Naive thymus-derived CD4-positive, alpha-beta T cell (primary cell): Measurements from ENCODE around the gene PDGFD. TPM values are rescaled to one million over a fixed set of nuclear protein-coding genes. Genes with fewer than 3 reads are reported as not detected.

Experiments
- ATAC-seq: fragments of 150-1000 bp; cut with Tn5 transposase; 2 replicates; pipeline ENCODE4 v1.10.0; 2021; ENCODE audit warnings: mild to moderate bottlenecking, moderate library complexity
- CTCF ChIA-PET: fragments of 350-600 bp; sonication (Branson Sonifier 250); formaldehyde crosslinking; loops from one replicate; lab custom pipeline; 2021; ENCODE audit warnings: antibody characterized with exemption; lab: Charles Lee
- POLR2A ChIA-PET: fragments of 350-600 bp; sonication (Branson Sonifier 250); formaldehyde crosslinking; loops from one replicate; lab custom pipeline; 2021; ENCODE audit warnings: antibody characterized with exemption, inconsistent platforms; lab: Charles Lee
- DNase-seq, 9 donors: peaks; one replicate each; pipeline versions ENCODE4 v3.0.0 to v3.0.0-alpha.2; 2020 to 2022; ENCODE audit warnings: mixed read lengths in 1 of 9
- H3K27ac ChIP-seq: one replicate; pipeline ENCODE4 v1.7.0; 2013; ENCODE audit warnings: mild to moderate bottlenecking, low read depth, low read length, moderate library complexity
- H3K27me3 ChIP-seq, 2 donors: one replicate each; pipeline ENCODE4 v1.7.0; 2013; ENCODE audit warnings: low read length in 2 of 2, mild to moderate bottlenecking in 2 of 2, moderate library complexity in 2 of 2; ENCODE audit not compliant: control insufficient read depth in 2 of 2, insufficient read depth in 2 of 2
- H3K36me3 ChIP-seq, 3 experiments: 1 replicate in 2 of 3; 2 replicates in 1 of 3; pipeline ENCODE4 v1.7.0; 2013; ENCODE audit warnings: low read length in 3 of 3, mild to moderate bottlenecking in 3 of 3, moderate library complexity in 1 of 3; ENCODE audit not compliant: insufficient read depth in 3 of 3, control insufficient read depth in 2 of 3
- H3K4me1 ChIP-seq, 2 donors: one replicate each; pipeline ENCODE4 v1.7.0; 2013; ENCODE audit warnings: low read length in 2 of 2, mild to moderate bottlenecking in 2 of 2, moderate library complexity in 1 of 2; ENCODE audit not compliant: control insufficient read depth in 2 of 2, insufficient read depth in 2 of 2
- H3K4me3 ChIP-seq: 2 replicates; pipeline ENCODE4 v1.7.0; 2013; ENCODE audit warnings: mild to moderate bottlenecking, low read length
- H3K9me3 ChIP-seq, 3 experiments: 1 replicate in 2 of 3; 2 replicates in 1 of 3; pipeline ENCODE4 v1.7.0; 2013; ENCODE audit warnings: low read length in 3 of 3; ENCODE audit not compliant: control insufficient read depth in 2 of 3
- H3K27ac Mint-ChIP-seq, 9 donors: one replicate each; pipeline ENCODE4 v1.8.0; 2020 to 2022; ENCODE audit warnings: mixed read lengths in 9 of 9, mild to moderate bottlenecking in 8 of 9, moderate library complexity in 5 of 9, inconsistent platforms in 2 of 9
- H3K27me3 Mint-ChIP-seq, 5 donors: one replicate each; pipeline ENCODE4 v1.8.0; 2021 to 2022; ENCODE audit warnings: mixed read lengths in 5 of 5, mild to moderate bottlenecking in 1 of 5
- H3K36me3 Mint-ChIP-seq, 5 donors: one replicate each; pipeline ENCODE4 v1.8.0; 2020 to 2022; ENCODE audit warnings: mixed read lengths in 5 of 5, mild to moderate bottlenecking in 3 of 5, inconsistent platforms in 1 of 5
- H3K4me1 Mint-ChIP-seq, 7 donors: one replicate each; pipeline ENCODE4 v1.8.0; 2020 to 2022; ENCODE audit warnings: mixed read lengths in 7 of 7, mild to moderate bottlenecking in 3 of 7, inconsistent platforms in 1 of 7
- H3K4me3 Mint-ChIP-seq, 10 donors: one replicate each; pipeline ENCODE4 v1.8.0; 2020 to 2022; ENCODE audit warnings: mild to moderate bottlenecking in 10 of 10, mixed read lengths in 10 of 10, moderate library complexity in 6 of 10, inconsistent platforms in 2 of 10
- H3K9me3 Mint-ChIP-seq, 11 donors: one replicate each; pipeline ENCODE4 v1.8.0; 2020 to 2022; ENCODE audit warnings: mixed read lengths in 11 of 11, mild to moderate bottlenecking in 4 of 11, inconsistent platforms in 1 of 11, moderate library complexity in 1 of 11
- intact Hi-C, 2 donors: fragments of 100-400 bp; cut with micrococcal nuclease; formaldehyde crosslinking; loops; one replicate each; pipeline ENCODE4 v1.15.1; 2023
- polyA plus RNA-seq, 2 donors: library from polyadenylated mRNA; unstranded; fragments of 300-500 nt; fragmentation: Illumina TruSeq; gene quantifications; one replicate each; pipeline ENCODE4 v1.2.3, GENCODE V29; 2021
- total RNA-seq, 6 experiments: library from RNA in 5 of 6; stranded (reverse) in 5 of 6; gene quantifications; 1 replicate in 5 of 6; 2 replicates in 1 of 6; pipeline ENCODE4 v1.2.3 and lab custom pipeline; 2021 to 2026

Gene PDGFD
- total and polyA plus RNA-seq, 7 experiments from 2014 or later: 0.05 to 3.6 (median 0.26) TPM; not detected in 3

GRCh38 chr11:104043678-104044239 lies 120.2 kb downstream of the PDGFD start:
- H3K36me3 ChIP-seq: no peaks in the 10 kb centered on the region
- POLR2A ChIA-PET: no interaction called here
- H3K27ac ChIP-seq: no peak overlapping the region
- no peaks in the 10 kb centered on the region for H3K27me3 ChIP-seq
- CTCF ChIA-PET: no interaction called here
- Mint-ChIP-seq H3K27me3 (no peaks in the 10 kb centered on the region), H3K36me3 (no peaks in the 10 kb centered on the region), H3K9me3 (peaks cover 0 to 8% (median 0%) of the 10 kb centered on the region in 11 donors), H3K4me1 (no peaks in the 10 kb centered on the region), H3K4me3 (no peak overlapping the region), H3K27ac (no peak overlapping the region)
- no peaks in the 10 kb centered on the region for H3K4me1 ChIP-seq
- H3K9me3 ChIP-seq: no peaks in the 10 kb centered on the region
- intact Hi-C loops: no loop called here
- no peak for ATAC-seq
- DNase-seq: no peak
- H3K4me3 ChIP-seq: no peak overlapping the region

- ATAC-seq (no peak), DNase-seq (no peak)
- H3K4me1 Mint-ChIP-seq: no peaks in the 10 kb centered on the region
- no peaks in the 10 kb centered on the region for H3K4me1 ChIP-seq
- ChIA-PET CTCF (no interaction called here), POLR2A (no interaction called here)
- no peaks in the 10 kb centered on the region for H3K27me3 Mint-ChIP-seq
- H3K36me3 Mint-ChIP-seq: no peaks in the 10 kb centered on the region
- H3K27ac ChIP-seq: no peak overlapping the region
- intact Hi-C loops: no loop called here
- H3K27ac Mint-ChIP-seq: no peak overlapping the region
- H3K4me3 ChIP-seq: no peak overlapping the region
- no peak overlapping the region for H3K4me3 Mint-ChIP-seq
- H3K36me3 ChIP-seq: no peaks in the 10 kb centered on the region
- H3K27me3 ChIP-seq: no peaks in the 10 kb centered on the region
- no peaks in the 10 kb centered on the region for H3K9me3 ChIP-seq
- peaks cover 0 to 8% (median 0%) of the 10 kb centered on the region in 11 donors for H3K9me3 Mint-ChIP-seq
These were observed 120.8 kb downstream of the PDGFD start for GRCh38 chr11:104043142-104043541.

- no peak overlapping the region for H3K4me3 ChIP-seq
- no peaks in the 10 kb centered on the region for H3K9me3 ChIP-seq
- Mint-ChIP-seq H3K27ac (no peak overlapping the region), H3K4me1 (no peaks in the 10 kb centered on the region), H3K4me3 (no peak overlapping the region), H3K36me3 (no peaks in the 10 kb centered on the region), H3K9me3 (peaks cover 0 to 8% (median 0%) of the 10 kb centered on the region in 11 donors), H3K27me3 (no peaks in the 10 kb centered on the region)
- no peaks in the 10 kb centered on the region for H3K4me1 ChIP-seq
- ATAC-seq (no peak), DNase-seq (no peak)
- ChIA-PET POLR2A (no interaction called here), CTCF (no interaction called here)
- no peaks in the 10 kb centered on the region for H3K36me3 ChIP-seq
- H3K27me3 ChIP-seq: no peaks in the 10 kb centered on the region
- H3K27ac ChIP-seq: no peak overlapping the region
- intact Hi-C loops: no loop called here
These were observed 122.2 kb downstream of the PDGFD start for GRCh38 chr11:104041792-104042191.

DNA sequence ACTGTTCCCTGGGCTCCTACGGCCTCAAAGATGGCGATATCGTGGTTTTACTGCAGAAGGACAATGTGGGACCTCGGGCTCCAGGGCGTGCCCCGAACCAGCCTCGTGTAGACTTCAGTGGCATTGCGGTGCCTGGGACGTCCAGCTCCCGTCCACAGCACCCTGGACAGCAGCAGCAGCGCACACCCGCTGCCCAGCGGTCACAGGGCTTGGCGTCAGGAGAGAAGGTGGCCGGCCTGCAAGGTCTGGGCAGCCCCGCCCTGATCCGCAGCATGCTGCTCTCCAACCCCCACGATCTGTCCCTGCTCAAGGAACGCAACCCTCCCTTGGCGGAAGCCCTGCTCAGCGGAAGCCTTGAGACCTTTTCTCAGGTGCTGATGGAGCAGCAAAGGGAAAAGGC lies 127.0 kb downstream of the PDGFD start:
- Mint-ChIP-seq H3K27ac (no peak overlapping the region), H3K4me1 (no peaks in the 10 kb centered on the region), H3K27me3 (no peaks in the 10 kb centered on the region), H3K36me3 (no peaks in the 10 kb centered on the region), H3K4me3 (no peak overlapping the region), H3K9me3 (peaks cover 0 to 6% (median 0%) of the 10 kb centered on the region in 11 donors)
- H3K36me3 ChIP-seq: no peaks in the 10 kb centered on the region
- H3K27ac ChIP-seq: no peak overlapping the region
- H3K9me3 ChIP-seq: no peaks in the 10 kb centered on the region
- H3K4me3 ChIP-seq: no peak overlapping the region
- no peaks in the 10 kb centered on the region for H3K4me1 ChIP-seq
- ATAC-seq: no peak
- POLR2A ChIA-PET: no interaction called here
- H3K27me3 ChIP-seq: no peaks in the 10 kb centered on the region
- intact Hi-C loops: no loop called here
- CTCF ChIA-PET: no interaction called here
- no peak for DNase-seq

- ATAC-seq (no peak), DNase-seq (no peak)
- Histone ChIP-seq H3K9me3 (no peaks in the 10 kb centered on the region), H3K27me3 (no peaks in the 10 kb centered on the region), H3K36me3 (no peaks in the 10 kb centered on the region), H3K4me1 (no peaks in the 10 kb centered on the region), H3K4me3 (no peak within 1 kb of the TSS), H3K27ac (no peak within 1 kb of the TSS)
- no peaks in the 10 kb centered on the region for H3K27me3 Mint-ChIP-seq
- ChIA-PET POLR2A (no interaction called here), CTCF (no interaction called here)
- H3K4me1 Mint-ChIP-seq: no peaks in the 10 kb centered on the region
- H3K4me3 Mint-ChIP-seq: no peak within 1 kb of the TSS
- H3K27ac Mint-ChIP-seq: no peak within 1 kb of the TSS
- peaks cover 0 to 6% (median 0%) of the 10 kb centered on the region in 11 donors for H3K9me3 Mint-ChIP-seq
- H3K36me3 Mint-ChIP-seq: no peaks in the 10 kb centered on the region
- intact Hi-C loops: no loop called here
These were observed 127.4 kb downstream of the PDGFD start, which contains the start of gene DDI1 for GRCh38 chr11:104036588-104036987. TSS of gene DDI1 (plus strand) at chr11:104036640. CDS start at chr11:104036823, 183 bp downstream.

GRCh38 chr11:104033561-104033960 lies 130.4 kb downstream of the PDGFD start:
- H3K36me3 ChIP-seq: no peaks in the 10 kb centered on the region
- no peak for ATAC-seq
- Mint-ChIP-seq H3K4me1 (no peaks in the 10 kb centered on the region), H3K9me3 (peaks cover 0 to 8% (median 0%) of the 10 kb centered on the region in 11 donors), H3K4me3 (no peak overlapping the region), H3K27ac (no peak overlapping the region), H3K27me3 (no peaks in the 10 kb centered on the region), H3K36me3 (no peaks in the 10 kb centered on the region)
- ChIA-PET CTCF (interaction anchor here (0.6 kb wide), 1 partner anchor 63 kb away, joined by 3 read pairs; no protein-coding TSS in a partner anchor), POLR2A (no interaction called here)
- no peak for DNase-seq
- no peaks in the 10 kb centered on the region for H3K27me3 ChIP-seq
- intact Hi-C loops: no loop called here
- no peaks in the 10 kb centered on the region for H3K9me3 ChIP-seq
- no peaks in the 10 kb centered on the region for H3K4me1 ChIP-seq
- no peak overlapping the region for H3K4me3 ChIP-seq
- H3K27ac ChIP-seq: no peak overlapping the region

- no peak overlapping the region for H3K27ac ChIP-seq
- no peaks in the 10 kb centered on the region for H3K4me1 Mint-ChIP-seq
- no peaks in the 10 kb centered on the region for H3K36me3 Mint-ChIP-seq
- no peak overlapping the region for H3K27ac Mint-ChIP-seq
- H3K27me3 Mint-ChIP-seq: no peaks in the 10 kb centered on the region
- no peaks in the 10 kb centered on the region for H3K9me3 ChIP-seq
- H3K4me3 ChIP-seq: no peak overlapping the region
- ChIA-PET CTCF (interaction anchor here (0.6 kb wide), 1 partner anchor 63 kb away, joined by 3 read pairs; no protein-coding TSS in a partner anchor), POLR2A (no interaction called here)
- peaks cover 0 to 8% (median 0%) of the 10 kb centered on the region in 11 donors for H3K9me3 Mint-ChIP-seq
- no peaks in the 10 kb centered on the region for H3K4me1 ChIP-seq
- intact Hi-C loops: no loop called here
- no peak for DNase-seq
- ATAC-seq: no peak
- H3K4me3 Mint-ChIP-seq: no peak overlapping the region
- H3K36me3 ChIP-seq: no peaks in the 10 kb centered on the region
- H3K27me3 ChIP-seq: no peaks in the 10 kb centered on the region
These were observed 130.8 kb downstream of the PDGFD start for GRCh38 chr11:104033134-104033533.
